Sciatic nerve (tissue), 2 donors: ENCODE results near the gene VSTM4. TPM values are rescaled to one million over a fixed set of nuclear protein-coding genes. Genes with fewer than 3 reads are reported as not detected.

Experiments used
- ATAC-seq: fragments of 200-7000 bp; cut with Tn5 transposase; one replicate; pipeline ENCODE4 v1.9.1; 2020; ENCODE audit warnings: mild to moderate bottlenecking, moderate library complexity
- DNase-seq: peaks from one replicate; pipeline ENCODE4 v3.0.0-alpha.2; 2020; ENCODE audit warnings: low spot score
- intact Hi-C: fragments of 100-400 bp; cut with DNase I; formaldehyde crosslinking; loops from one replicate; pipeline ENCODE4 v1.14.2; 2022
- total RNA-seq: library from RNA; stranded (reverse); fragmentation: NEBNext Ultra II Directional; extraction: Animal tissue kit (Norgen Biotek cat#: 25700); gene quantifications from one replicate; pipeline ENCODE4 v1.2.1, GENCODE V29; 2021
- donor health status: DM: no; HTN: no; CAD: no.
- donor health status: DM: no; HTN: no; CAD: no.

VSTM4 gene
- total RNA-seq, 1 donor from 2014 or later, result 16.4 TPM

DNA sequence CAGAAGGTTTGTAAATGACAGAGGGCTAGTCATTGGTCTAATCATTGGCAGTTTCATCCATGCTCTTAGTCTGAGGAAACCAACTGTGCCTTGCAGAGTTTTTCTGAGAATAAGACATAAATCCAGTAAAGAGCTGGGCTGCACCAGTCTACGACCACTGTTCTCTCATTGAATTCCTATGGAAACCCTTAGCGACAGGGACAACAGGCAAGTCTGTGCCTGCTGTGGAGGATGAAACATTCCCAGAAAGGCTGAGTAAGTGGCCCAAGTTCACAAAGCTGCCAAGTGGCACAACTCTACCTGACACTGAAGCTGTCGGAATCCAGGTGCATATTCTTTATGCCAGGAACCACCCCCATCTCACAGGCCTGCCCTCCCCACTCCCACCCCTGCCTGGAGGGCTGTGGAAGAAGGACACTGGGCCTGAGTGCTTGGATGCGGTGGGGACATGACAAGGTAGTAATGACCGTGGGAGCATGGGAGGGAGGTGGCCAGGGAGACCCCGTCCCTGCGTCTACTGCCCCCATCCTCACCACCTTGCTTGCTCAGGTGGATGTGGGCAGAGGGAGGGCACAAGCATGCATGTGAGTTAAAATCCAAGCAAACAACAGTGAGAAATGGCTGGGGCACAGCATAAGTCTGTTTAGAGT is 58.0 kb downstream of the VSTM4 start:
- intact Hi-C loops, result no loop called here
- no peak for DNase-seq
- ATAC-seq, result no peak

DNA sequence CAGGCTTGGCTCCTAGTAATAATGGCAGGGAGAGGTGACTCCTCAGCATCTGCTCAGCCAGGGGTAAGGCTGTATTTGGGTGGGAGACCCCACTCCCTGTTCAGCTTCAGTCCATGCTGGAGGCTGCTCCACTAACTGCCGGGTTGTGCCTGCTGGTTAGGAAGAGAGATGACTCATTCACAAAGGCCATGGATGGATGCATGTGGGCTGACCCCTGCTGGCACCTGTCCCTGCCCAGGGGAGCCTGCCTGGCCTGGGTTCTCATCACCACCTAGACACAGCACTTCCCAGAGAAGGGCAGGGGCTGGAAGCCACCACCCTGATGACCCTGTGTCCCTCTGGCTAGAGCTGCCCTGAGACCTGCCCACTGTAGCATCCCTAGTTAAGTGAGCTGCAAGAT is 59.0 kb downstream of the VSTM4 start:
- intact Hi-C loops, result no loop called here
- no peak for ATAC-seq
- DNase-seq, result no peak

GRCh38 chr10:49055221-49055849 is 60.0 kb downstream of the VSTM4 start:
- intact Hi-C loops, result no loop called here
- ATAC-seq (no peak), DNase-seq (no peak)

DNA sequence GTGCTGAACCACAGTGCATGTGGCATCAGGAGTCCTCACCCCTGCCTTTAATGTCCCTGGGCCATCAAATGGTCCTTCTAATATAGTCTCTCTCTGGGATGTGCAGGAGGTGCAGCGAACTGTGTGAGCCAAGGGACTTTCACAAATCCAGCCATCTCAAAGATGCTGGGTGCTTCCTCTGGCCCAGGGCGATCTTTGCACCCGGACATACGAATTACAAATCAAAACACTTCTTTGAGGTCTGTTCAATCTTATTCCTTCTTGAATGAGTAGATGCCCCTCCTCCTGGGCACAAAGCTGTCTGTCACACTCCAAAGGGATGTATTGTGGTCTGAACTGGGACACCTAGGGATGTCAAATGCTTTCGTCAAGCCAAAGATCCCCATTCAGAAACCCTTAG is 60.6 kb downstream of the VSTM4 start:
- intact Hi-C loops, result no loop called here
- ATAC-seq, result no peak
- DNase-seq, result no peak

GRCh38 chr10:49053998-49054692 is 61.2 kb downstream of the VSTM4 start:
- no peak for ATAC-seq
- DNase-seq, result no peak
- intact Hi-C loops, result no loop called here

DNA sequence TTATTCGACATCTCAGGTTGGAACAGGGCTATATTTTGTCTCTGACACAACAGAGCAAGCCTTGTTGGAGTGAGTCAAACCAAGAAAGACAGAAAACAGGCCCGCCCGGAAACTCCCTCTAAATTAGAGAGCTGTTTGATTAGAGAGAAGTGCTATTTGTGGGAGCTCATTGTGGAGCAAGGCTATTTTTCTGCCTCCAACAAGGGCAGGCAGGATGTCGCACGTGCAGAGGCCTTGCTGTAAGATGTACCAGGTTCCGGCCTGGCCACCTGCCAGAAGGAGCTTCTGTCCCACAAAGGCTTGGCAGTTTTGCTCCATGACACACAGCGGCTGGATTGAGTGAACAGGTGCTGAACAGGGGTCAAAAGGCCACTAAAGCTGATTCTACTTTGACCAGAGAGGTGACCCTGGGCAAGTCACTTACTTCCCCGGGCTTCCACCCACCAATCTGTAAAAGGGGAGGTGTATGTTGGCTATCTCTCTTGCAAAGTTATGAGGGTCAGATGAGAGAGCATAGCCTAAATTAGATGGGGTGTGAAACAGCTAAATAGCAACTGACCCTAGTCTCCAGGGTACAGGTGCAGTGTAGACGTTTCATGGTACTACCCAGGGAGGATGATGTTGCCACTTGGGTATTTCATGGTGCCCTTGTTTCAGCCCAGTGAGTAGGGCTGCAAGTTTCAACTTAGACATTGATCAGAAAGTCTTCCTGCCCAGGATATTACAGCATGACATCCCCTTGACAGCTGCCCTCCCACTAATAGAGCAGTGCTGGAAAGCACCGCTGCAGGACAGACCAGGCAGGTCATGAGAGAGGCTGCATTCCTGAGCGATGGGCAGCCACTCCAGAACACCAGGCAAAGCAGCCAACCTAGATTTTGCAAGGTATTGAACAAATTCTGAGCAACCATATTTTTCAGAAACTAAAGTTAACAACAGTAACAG is 62.0 kb downstream of the VSTM4 start:
- no peak for DNase-seq
- no peak for ATAC-seq
- intact Hi-C loops, result no loop called here

- intact Hi-C loops, result no loop called here
- ATAC-seq (no peak), DNase-seq (no peak)
Observed at GRCh38 chr10:49052069-49052468, 63.3 kb downstream of the VSTM4 start.

DNA sequence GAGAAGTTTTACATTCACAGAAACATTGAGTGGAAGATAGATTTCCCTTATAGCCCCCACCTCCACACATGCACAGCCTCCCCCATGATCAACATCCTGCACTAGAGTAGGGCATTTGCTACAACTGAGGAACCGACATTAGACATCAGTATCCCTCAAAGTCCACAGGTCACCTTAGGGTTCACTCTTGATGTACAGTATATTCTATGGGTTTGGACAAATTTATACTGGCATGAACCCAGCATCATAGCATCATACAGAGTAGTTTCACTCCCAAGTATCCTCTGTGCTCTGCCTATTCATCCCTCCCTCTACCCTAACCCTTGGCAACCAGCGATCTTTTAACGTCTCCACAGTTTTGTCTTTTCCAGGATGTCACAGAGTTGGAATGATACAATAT is 64.4 kb downstream of the VSTM4 start:
- intact Hi-C loops, result no loop called here
- ATAC-seq (no peak), DNase-seq (no peak)

DNA sequence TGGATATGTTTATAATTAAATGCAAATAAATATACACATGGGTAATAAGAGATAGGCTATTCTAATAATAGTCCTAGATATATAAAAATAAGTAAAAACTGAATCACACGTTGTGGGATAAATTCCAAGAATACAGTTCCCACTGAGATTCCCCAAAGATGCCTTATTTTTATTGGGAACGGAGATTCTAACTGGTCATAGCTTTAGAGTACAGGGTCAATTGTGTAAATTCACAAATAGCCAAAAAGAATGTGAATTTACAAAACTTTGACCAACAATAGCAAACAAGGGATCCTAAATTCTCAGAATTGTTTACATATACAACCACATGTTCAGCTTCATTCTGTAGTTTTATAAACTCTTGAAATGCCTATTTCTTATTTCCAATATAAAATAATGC is 65.0 kb downstream of the VSTM4 start:
- ATAC-seq (no peak), DNase-seq (no peak)
- intact Hi-C loops, result no loop called here

DNA sequence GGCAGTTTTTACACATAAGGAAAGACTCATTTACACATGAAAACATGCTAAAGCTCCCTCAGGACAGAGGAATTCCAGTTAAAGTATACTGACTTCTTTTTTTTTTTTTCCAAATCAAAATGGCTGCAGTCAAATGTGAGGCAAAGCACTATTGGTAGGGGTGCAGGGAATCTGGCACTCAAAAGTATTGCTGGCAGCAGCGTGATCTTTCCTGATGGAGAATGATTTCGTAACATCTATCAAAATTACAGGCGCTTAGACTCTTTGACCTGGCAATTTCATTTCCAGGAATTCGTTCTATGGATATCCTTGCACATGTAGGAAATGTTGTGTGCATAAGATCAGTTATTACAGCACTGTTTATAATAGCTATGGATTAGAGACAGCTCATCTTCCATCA is 65.7 kb downstream of the VSTM4 start:
- intact Hi-C loops, result no loop called here
- DNase-seq (no peak), ATAC-seq (no peak)

DNA sequence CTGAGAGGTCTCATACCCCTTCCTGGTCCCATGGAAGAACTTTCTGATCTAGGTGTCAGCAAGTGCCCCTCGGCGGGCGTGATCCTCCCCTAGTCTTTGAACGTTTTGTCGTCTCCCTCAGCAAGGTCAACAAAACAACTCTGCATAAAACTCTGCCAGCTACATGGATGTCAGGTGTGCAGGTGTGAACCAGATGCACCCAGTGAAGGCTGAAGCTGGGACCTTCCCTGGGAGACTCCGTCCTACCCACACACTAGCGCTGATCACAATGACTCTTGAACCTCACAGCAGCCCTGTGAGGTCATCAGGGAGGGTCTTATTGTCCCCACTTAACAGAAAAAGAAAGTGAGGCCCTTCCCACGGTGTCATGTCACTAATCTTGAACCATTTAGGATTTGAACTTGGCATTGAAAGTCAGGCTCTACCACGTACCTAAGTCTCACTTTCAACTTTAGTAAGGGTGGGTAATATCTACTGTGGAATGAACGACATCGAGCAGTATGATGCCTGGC is 68.1 kb downstream of the VSTM4 start:
- intact Hi-C loops, result no loop called here
- ATAC-seq, result no peak
- no peak for DNase-seq

DNA sequence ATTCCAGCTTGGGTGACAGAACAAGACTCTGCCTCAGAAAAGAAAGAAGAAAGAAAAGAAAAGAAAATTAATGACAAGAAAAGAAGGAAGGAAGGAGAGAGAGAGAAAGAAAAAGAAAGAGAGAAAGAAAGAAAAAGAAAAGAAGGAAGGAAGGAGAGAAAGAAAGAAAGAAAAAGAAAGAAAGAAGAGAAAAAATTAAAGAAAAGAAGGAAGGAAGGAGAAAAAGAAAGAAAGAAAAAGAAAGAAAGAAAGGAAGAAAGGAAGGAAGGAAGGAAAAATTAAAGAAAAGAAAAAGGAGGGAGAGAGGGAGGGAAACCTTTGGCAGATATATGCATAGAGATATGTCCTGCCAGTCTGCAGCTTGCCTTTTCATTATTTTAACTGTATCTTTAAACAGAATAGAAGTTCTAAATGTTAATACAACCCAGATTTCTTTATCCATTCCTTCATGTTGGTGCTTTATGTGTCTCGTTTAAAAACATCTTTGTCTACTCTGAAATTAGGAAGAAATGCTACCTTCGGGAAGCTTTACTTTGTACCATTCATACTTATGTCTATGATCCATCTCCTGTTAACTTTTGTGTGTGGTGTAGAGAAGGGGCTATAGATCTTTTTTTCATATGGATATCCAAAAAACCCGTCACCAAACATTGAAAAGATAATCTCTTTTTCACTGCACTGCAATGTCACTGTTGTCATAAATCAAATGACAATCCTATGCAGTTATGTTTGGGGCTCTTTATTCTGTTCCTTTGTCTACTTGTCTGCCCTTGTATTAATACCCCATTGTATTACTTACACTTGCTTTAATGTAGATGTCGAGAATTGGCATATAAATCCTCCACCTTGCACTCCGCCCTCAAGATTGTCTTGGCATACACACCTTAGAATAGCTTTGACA is 70.8 kb downstream of the VSTM4 start:
- intact Hi-C loops, result no loop called here
- no peak for DNase-seq

GRCh38 chr10:49040601-49041000 is 74.7 kb downstream of the VSTM4 start:
- intact Hi-C loops, result no loop called here
- no peak for ATAC-seq
- DNase-seq, result no peak

More for the DNA sequence above, 70.8 kb downstream of the VSTM4 start:
- ATAC-seq, result no peak

DNA sequence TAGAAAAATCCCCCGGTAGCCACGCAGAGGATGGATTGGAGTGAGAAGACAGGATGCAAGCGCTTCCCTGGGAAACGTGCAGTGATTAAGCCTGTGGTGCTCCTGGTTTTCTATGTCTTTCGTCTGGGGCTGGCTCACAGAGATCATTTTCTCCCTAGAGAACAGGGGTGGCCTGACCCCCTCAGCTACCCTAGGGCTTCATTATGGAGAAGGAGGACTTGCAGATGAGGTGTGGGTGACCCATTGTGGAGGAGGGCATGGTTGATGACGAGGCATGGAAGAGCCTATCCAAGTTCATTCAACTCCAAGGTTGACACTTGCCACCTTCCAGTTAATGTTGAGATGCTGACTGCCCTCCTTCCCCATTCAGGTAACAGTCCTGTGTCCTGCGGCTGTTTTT is 75.9 kb downstream of the VSTM4 start:
- intact Hi-C loops, result no loop called here
- DNase-seq, result no peak
- ATAC-seq, result no peak

GRCh38 chr10:49038711-49039110 is 76.6 kb downstream of the VSTM4 start:
- ATAC-seq, result no peak
- DNase-seq, result no peak
- intact Hi-C loops, result no loop called here

DNA sequence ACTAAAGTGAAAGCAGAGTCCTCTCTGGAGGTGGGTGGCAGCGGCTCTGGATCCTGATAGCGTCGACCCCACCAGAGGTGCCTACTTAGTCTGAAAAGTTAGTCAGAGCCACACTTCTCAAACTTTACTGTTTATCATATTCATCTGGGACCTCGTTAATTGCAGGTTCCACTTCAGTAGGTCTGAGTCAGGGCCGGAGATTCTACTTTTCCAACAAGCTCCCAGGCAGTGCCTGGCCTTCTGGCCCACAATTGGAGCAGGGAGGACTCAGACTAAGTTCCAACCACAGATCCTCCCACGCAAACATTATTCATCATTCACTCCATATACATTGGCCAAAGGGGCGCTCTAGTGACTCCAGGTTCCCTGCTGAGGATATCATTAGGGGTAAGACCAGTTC is 78.1 kb downstream of the VSTM4 start:
- no peak for DNase-seq
- intact Hi-C loops, result no loop called here
- no peak for ATAC-seq

GRCh38 chr10:49036638-49037037 is 78.7 kb downstream of the VSTM4 start:
- no peak for ATAC-seq
- intact Hi-C loops, result no loop called here
- no peak for DNase-seq

DNA sequence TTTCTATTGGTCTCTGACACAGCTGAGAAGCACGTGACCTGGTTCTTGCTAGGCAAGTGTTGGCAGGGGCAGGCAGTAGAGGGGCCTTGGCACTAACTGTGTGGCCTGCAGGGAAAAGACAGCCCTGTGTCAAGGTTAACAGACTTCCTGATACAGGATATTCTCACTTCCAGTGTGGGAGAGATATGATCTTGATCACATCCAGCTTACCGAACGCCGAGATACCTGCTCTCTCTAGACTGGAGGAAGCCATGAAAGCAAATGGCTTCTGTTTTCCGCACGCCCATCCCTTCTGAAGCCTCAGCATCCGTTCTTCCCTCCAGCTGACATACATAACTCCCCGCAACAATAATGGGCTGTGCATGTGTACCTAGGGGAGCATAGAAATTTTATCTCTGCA is 79.4 kb downstream of the VSTM4 start:
- ATAC-seq (no peak), DNase-seq (no peak)
- intact Hi-C loops, result no loop called here
